ENCODE results near the gene CEP126. TPM values are rescaled to one million over a fixed set of nuclear protein-coding genes. Genes with fewer than 3 reads are reported as not detected.

Gene CEP126
- total RNA-seq, 4 donors from 2014 or later = 4.7 to 9.2 (median 7.1) TPM

DNA sequence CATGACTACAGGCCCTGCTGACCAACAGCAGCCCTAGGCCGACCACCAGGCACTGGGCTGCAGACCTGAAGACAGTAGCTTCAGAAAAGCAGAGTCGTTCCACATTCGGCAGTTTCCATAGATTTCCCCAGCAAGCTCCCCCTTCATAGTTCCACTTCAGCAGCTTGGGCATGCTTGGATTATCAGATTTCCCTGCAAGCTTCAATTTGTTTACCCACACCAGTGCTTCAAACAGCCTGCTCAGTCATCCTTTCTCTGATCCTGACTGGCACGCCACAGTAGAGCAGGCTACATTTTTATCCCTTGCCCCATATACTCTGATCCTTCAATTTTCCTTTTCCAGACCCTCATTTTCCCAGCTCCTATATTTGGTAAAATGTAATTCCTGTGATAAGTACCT, 81.3 kb downstream of the CEP126 start:
- TF ChIP-seq, protein P1, sequence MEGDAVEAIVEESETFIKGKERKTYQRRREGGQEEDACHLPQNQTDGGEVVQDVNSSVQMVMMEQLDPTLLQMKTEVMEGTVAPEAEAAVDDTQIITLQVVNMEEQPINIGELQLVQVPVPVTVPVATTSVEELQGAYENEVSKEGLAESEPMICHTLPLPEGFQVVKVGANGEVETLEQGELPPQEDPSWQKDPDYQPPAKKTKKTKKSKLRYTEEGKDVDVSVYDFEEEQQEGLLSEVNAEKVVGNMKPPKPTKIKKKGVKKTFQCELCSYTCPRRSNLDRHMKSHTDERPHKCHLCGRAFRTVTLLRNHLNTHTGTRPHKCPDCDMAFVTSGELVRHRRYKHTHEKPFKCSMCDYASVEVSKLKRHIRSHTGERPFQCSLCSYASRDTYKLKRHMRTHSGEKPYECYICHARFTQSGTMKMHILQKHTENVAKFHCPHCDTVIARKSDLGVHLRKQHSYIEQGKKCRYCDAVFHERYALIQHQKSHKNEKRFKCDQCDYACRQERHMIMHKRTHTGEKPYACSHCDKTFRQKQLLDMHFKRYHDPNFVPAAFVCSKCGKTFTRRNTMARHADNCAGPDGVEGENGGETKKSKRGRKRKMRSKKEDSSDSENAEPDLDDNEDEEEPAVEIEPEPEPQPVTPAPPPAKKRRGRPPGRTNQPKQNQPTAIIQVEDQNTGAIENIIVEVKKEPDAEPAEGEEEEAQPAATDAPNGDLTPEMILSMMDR (IDR thresholded peaks at IDR 0.05) = no peak
- no peak for TF ChIP-seq POLR2A (IDR thresholded peaks at IDR 0.05)
- H3K36me3 ChIP-seq = no peaks in the 10 kb centered on the region
- no peak overlapping the region for H3K27ac ChIP-seq
- intact Hi-C loops (cut with DNase I; ENCODE audit: low total_unique reads) = no loop called here
- no peaks in the 10 kb centered on the region for H3K27me3 ChIP-seq
- DNase-seq = no peak
- H3K9me3 ChIP-seq = no peaks in the 10 kb centered on the region
- H3K4me1 ChIP-seq = no peaks in the 10 kb centered on the region
- H3K4me3 ChIP-seq = no peak overlapping the region

DNA sequence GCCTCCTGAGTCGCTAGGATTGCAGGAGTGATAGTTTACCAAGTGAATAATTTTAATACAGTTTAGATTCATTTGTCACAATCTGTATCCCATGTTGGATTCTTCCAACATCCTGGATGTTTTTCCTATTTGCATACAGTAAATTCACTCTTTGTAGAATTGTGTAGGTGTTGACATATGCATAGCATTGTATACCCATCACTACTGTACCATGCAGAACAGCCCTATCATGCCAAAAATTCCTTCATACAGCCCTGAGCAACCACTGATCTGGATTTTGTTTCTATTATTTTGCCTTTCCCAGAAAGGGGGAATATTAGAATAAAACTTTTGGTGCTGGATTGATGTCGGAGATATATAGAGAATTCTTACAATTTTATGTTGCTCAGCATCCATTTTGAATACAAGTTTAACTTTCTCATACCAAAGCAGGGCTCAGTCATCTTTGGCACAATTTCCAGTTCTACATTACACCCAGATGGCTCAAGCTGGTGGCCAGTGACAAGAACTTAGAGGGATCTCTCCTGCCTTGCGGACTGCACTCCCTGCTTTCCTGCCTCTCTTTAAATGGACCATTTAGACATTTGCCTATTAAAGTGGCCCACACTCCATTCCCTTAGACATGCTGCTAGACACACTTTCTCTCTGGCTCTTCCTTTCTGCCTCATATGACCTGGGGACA, 87.0 kb downstream of the CEP126 start:
- TF ChIP-seq, protein P1 (IDR thresholded peaks at IDR 0.05) = no peak
- TF ChIP-seq POLR2A (IDR thresholded peaks at IDR 0.05) = no peak
- H3K36me3 ChIP-seq = no peaks in the 10 kb centered on the region
- no peak for DNase-seq
- no peak overlapping the region for H3K4me3 ChIP-seq
- H3K4me1 ChIP-seq = no peaks in the 10 kb centered on the region
- H3K9me3 ChIP-seq = no peaks in the 10 kb centered on the region
- H3K27ac ChIP-seq = no peak overlapping the region
- intact Hi-C loops (cut with DNase I; ENCODE audit: low total_unique reads) = loop anchor here (10.0 kb wide), 1 partner anchor 137 kb away; no protein-coding TSS in a partner anchor
- no peaks in the 10 kb centered on the region for H3K27me3 ChIP-seq

DNA sequence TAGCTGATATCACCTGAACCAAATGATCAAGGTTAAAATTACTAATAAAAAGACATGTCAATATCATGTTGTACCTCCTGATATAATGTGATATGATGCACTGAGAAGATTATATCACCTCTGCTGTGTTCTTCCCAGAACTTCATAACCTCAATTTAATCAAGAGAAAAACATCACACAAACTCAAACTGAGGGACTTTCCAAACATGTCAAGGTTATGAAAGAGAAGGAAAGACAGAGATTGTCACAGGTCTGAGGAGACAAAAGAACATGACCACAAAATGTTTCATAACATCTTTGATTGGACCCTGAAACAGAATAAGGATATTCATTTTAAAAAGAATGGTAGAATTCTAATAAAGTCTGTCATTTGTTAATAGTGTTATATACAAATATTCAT, 89.4 kb downstream of the CEP126 start:
- TF ChIP-seq POLR2A (IDR thresholded peaks at IDR 0.05) = no peak
- TF ChIP-seq, protein P1 (IDR thresholded peaks at IDR 0.05) = no peak
- H3K4me3 ChIP-seq = no peak overlapping the region
- H3K4me1 ChIP-seq = no peaks in the 10 kb centered on the region
- no peak overlapping the region for H3K27ac ChIP-seq
- no peaks in the 10 kb centered on the region for H3K36me3 ChIP-seq
- intact Hi-C loops (cut with DNase I; ENCODE audit: low total_unique reads) = loop anchor here (10.0 kb wide), 1 partner anchor 139 kb away; no protein-coding TSS in a partner anchor
- no peaks in the 10 kb centered on the region for H3K27me3 ChIP-seq
- no peak for DNase-seq
- no peaks in the 10 kb centered on the region for H3K9me3 ChIP-seq

DNA sequence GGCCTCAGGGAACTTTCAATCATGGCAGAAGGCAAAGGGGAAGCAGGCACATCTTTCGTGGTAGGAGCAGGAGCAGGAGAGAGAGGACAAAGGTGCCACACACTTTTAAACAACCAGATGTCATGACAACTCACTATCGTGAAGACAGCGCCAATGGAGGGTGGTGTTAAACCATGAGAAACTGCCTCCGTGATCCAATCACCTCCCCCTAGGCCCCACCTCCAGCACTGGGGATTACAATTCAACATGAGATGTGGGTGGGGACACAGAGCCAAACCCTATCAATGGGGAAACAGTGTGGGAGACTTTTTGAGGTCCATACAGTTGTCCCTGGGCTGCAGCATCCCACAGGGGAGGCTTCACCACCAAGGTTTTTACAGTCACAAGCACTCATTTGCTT, 90.5 kb downstream of the CEP126 start:
- H3K27me3 ChIP-seq = no peaks in the 10 kb centered on the region
- intact Hi-C loops (cut with DNase I; ENCODE audit: low total_unique reads) = loop anchor here (10.0 kb wide), 1 partner anchor 141 kb away; no protein-coding TSS in a partner anchor
- H3K27ac ChIP-seq = no peak overlapping the region
- H3K4me1 ChIP-seq = no peaks in the 10 kb centered on the region
- DNase-seq = no peak
- H3K36me3 ChIP-seq = no peaks in the 10 kb centered on the region
- TF ChIP-seq, protein P1 (IDR thresholded peaks at IDR 0.05) = no peak
- no peak for TF ChIP-seq POLR2A (IDR thresholded peaks at IDR 0.05)
- H3K4me3 ChIP-seq = no peak overlapping the region
- H3K9me3 ChIP-seq = no peaks in the 10 kb centered on the region

DNA sequence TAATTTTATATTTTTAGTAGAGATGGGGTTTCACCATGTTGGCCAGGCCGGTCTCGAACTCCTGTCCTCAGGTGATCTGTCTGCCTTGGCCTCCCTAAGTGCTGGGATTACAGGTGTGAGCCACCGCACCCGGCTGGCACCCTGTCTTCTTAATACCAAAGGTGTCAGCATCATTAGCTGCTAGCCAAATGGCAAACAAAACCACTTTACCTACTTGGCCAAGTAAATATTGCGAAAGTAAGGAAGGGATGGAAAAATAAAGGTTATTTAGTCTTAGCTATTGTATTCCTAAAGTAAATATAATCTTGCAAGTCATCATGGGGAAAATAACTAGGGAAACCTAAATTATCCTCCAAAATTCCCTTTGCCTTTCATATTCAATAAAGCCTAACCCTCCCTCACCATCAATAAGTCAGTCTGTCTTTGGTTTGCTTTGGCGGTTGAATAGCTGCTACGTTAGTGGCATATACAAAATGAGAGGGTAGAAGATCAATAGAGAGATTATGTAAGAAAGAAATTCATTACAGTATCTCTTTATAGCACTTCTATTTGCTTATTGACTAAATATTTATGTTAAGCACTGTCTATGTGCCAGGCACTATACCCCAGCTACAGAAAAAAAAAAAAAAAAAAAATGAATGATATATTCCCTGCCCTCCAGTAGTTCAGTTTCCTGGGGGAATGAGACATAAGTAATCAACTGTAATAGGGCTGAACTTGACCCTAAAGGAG, 92.2 kb downstream of the CEP126 start:
- H3K27ac ChIP-seq = no peak overlapping the region
- intact Hi-C loops (cut with DNase I; ENCODE audit: low total_unique reads) = loop anchor here (10.0 kb wide), 1 partner anchor 142 kb away; no protein-coding TSS in a partner anchor
- TF ChIP-seq, protein P1 (IDR thresholded peaks at IDR 0.05) = no peak
- no peak for TF ChIP-seq POLR2A (IDR thresholded peaks at IDR 0.05)

More for the DNA sequence above, 92.2 kb downstream of the CEP126 start:
- Histone ChIP-seq H3K4me3 (no peak overlapping the region), H3K27me3 (no peaks in the 10 kb centered on the region), H3K36me3 (no peaks in the 10 kb centered on the region), H3K4me1 (no peaks in the 10 kb centered on the region), H3K9me3 (no peaks in the 10 kb centered on the region)
- no peak for DNase-seq

Data from uterus (tissue), 4 donors.